GM15510 (cell line): ENCODE measurements around the gene CSNK1G2.

ENCODE experiments used
- POLR2A ChIP-seq: IDR thresholded peaks from 3 replicates; pipeline ENCODE4 v1.6.1; 2011; ENCODE audit warnings: borderline replicate concordance; ENCODE audit not compliant: insufficient read length; ENCODE audit errors: extremely low read depth

Gene CSNK1G2

GRCh38 chr19:1979017-1979416, 38.0 kb downstream of the CSNK1G2 start:
- no peak for TF ChIP-seq POLR2A

- no peak for TF ChIP-seq POLR2A
These were observed 38.7 kb downstream of the CSNK1G2 start for GRCh38 chr19:1979642-1980041.

GRCh38 chr19:1980091-1980808, 39.3 kb downstream of the CSNK1G2 start:
- no peak for TF ChIP-seq POLR2A

GRCh38 chr19:1980809-1981181, 39.8 kb downstream of the CSNK1G2 start:
- TF ChIP-seq POLR2A: no peak

- TF ChIP-seq POLR2A: no peak
These were observed 40.3 kb downstream of the CSNK1G2 start for GRCh38 chr19:1981253-1981652.

GRCh38 chr19:1984357-1984756, 43.4 kb downstream of the CSNK1G2 start:
- TF ChIP-seq POLR2A: no peak

GRCh38 chr19:1985588-1986356, 44.8 kb downstream of the CSNK1G2 start:
- no peak for TF ChIP-seq POLR2A

GRCh38 chr19:1986357-1987162, 45.6 kb downstream of the CSNK1G2 start:
- TF ChIP-seq POLR2A: peak; percentile 25

- TF ChIP-seq POLR2A: no peak
These were observed 46.5 kb downstream of the CSNK1G2 start for GRCh38 chr19:1987197-1988187.

GRCh38 chr19:1989513-1990229, 48.7 kb downstream of the CSNK1G2 start:
- no peak for TF ChIP-seq POLR2A

GRCh38 chr19:1990230-1991017, 49.5 kb downstream of the CSNK1G2 start:
- TF ChIP-seq POLR2A: peak; percentile 7

- no peak for TF ChIP-seq POLR2A
These were observed 50.3 kb downstream of the CSNK1G2 start for GRCh38 chr19:1991018-1991913.
